ENCODE results near the gene TRPV4.

DNA sequence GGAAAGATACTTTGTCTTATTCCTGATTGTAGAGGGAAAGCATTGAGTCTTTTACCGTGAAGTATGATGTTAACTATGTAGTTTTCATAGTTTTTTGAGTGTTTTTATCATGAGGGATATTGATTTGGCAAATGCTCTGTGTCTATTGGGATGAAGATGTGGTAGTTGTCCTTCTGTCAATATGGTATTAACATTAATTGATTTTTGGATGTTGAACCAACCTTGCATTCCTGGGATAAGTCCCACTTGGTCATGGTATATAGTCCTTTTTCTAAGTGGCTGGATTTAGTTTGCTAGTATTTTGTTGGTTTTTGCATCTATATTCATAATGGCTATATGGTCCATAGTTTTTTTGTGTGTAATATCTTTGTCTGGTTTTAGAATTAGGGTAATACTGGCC lies 76.7 kb downstream of the TRPV4 start:
- TF ChIP-seq, protein P1, sequence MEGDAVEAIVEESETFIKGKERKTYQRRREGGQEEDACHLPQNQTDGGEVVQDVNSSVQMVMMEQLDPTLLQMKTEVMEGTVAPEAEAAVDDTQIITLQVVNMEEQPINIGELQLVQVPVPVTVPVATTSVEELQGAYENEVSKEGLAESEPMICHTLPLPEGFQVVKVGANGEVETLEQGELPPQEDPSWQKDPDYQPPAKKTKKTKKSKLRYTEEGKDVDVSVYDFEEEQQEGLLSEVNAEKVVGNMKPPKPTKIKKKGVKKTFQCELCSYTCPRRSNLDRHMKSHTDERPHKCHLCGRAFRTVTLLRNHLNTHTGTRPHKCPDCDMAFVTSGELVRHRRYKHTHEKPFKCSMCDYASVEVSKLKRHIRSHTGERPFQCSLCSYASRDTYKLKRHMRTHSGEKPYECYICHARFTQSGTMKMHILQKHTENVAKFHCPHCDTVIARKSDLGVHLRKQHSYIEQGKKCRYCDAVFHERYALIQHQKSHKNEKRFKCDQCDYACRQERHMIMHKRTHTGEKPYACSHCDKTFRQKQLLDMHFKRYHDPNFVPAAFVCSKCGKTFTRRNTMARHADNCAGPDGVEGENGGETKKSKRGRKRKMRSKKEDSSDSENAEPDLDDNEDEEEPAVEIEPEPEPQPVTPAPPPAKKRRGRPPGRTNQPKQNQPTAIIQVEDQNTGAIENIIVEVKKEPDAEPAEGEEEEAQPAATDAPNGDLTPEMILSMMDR (IDR thresholded peaks at IDR 0.05), result no peak
- no peak for TF ChIP-seq POLR2A (IDR thresholded peaks at IDR 0.05)

Measured in lower leg skin (tissue), 3 donors.